Activated T-cell treated with anti-CD3 and anti-CD28 coated beads, Interleukin-2, amount 50 U/mL, for 24 hours (primary cell): ENCODE data around the gene UBL4B.
"Not testable (repeated sequence)": the region's sequence is repeated elsewhere in the genome, so short reads cannot be mapped to it uniquely, and the experiment has no call there.

Source experiments
- DNase-seq: peaks from one replicate; pipeline ENCODE4 v3.0.0-alpha.2; 2020
- H3K27ac Mint-ChIP-seq: 2 replicates; pipeline ENCODE4 v1.8.0; 2020; ENCODE audit warnings: mild to moderate bottlenecking, mixed read lengths
- H3K27me3 Mint-ChIP-seq: 2 replicates; pipeline ENCODE4 v1.8.0; 2020; ENCODE audit warnings: mixed read lengths
- H3K36me3 Mint-ChIP-seq: 2 replicates; pipeline ENCODE4 v1.8.0; 2020; ENCODE audit warnings: low read depth, mixed read lengths
- H3K4me1 Mint-ChIP-seq: 2 replicates; pipeline ENCODE4 v1.8.0; 2020; ENCODE audit warnings: low read depth, mixed read lengths
- H3K4me3 Mint-ChIP-seq: 2 replicates; pipeline ENCODE4 v1.8.0; 2020; ENCODE audit warnings: mild to moderate bottlenecking, moderate library complexity, mixed read lengths
- H3K9me3 Mint-ChIP-seq: 2 replicates; pipeline ENCODE4 v1.8.0; 2020; ENCODE audit warnings: mixed read lengths

UBL4B gene

DNA sequence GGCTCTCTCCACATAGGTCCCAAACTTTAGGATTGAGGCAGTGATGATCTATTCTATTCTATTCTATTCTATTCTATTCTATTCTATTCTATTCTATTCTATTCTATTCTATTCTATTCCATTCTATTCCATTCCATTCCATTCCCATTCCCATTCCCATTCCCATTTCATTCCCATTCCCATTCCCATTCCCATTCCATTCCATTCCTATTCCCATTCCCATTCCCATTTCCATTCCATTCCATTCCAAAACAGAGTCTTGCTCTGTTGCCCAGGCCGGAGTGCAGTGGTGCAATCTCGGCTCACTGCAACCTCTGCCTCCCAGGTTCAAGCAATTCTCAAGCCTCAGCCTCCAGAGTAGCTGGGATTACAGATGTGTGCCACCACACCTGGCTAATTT lies 32.2 kb upstream of the UBL4B start:
- not testable (repeated sequence) for DNase-seq, H3K9me3 Mint-ChIP-seq, H3K4me3 Mint-ChIP-seq, H3K27ac Mint-ChIP-seq, H3K36me3 Mint-ChIP-seq
- Mint-ChIP-seq H3K4me1 (peaks cover 16% of the 10 kb centered on the region), H3K27me3 (peaks cover 58% of the 10 kb centered on the region)

DNA sequence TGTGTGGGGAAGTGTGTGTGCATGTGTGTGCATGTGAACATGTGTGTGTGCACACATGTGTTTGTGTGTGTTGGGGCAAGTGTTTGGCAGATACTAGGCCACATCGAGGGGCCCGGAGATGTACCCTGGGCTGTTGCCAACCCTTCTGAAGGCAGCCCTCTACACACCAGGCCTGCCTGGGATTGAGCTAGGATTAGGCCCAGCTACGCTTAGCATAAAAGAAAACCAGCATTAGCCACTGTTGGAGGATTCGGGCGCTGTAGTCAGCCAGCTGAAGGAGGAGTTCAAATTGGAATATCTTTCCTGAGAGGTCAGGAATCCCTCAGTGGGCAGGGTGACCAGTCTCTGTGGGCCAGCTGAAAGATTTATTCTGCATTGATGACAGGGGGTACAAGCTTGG lies 31.2 kb upstream of the UBL4B start:
- Mint-ChIP-seq H3K27ac (no peak overlapping the region), H3K27me3 (peaks cover 62% of the 10 kb centered on the region), H3K36me3 (no peaks in the 10 kb centered on the region), H3K4me3 (no peak overlapping the region), H3K9me3 (no peaks in the 10 kb centered on the region), H3K4me1 (peaks cover 16% of the 10 kb centered on the region)
- no peak for DNase-seq

DNA sequence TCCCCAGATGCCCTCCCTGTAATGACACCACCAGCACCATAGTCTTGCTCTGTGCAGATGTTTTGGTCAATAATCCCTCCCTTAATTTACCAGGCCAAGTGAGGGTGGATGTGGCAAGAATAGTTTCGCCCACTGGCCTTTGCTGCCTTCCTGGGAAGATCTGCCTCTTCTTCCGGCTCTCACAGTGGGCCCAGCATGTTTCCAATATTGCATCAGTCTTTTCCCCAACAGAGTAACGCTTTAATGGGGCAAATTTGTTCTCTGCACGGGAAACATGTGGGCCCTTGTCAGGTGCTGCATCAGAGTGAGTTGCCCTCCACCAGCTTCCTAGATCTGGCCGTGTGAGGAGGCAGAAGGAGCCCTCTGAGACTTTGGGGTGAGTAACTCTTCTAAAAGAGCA lies 29.8 kb upstream of the UBL4B start:
- Mint-ChIP-seq H3K4me1 (peaks cover 16% of the 10 kb centered on the region), H3K27ac (no peak overlapping the region), H3K27me3 (peaks cover 70% of the 10 kb centered on the region), H3K36me3 (no peaks in the 10 kb centered on the region), H3K9me3 (no peaks in the 10 kb centered on the region), H3K4me3 (no peak overlapping the region)
- DNase-seq, result no peak

DNA sequence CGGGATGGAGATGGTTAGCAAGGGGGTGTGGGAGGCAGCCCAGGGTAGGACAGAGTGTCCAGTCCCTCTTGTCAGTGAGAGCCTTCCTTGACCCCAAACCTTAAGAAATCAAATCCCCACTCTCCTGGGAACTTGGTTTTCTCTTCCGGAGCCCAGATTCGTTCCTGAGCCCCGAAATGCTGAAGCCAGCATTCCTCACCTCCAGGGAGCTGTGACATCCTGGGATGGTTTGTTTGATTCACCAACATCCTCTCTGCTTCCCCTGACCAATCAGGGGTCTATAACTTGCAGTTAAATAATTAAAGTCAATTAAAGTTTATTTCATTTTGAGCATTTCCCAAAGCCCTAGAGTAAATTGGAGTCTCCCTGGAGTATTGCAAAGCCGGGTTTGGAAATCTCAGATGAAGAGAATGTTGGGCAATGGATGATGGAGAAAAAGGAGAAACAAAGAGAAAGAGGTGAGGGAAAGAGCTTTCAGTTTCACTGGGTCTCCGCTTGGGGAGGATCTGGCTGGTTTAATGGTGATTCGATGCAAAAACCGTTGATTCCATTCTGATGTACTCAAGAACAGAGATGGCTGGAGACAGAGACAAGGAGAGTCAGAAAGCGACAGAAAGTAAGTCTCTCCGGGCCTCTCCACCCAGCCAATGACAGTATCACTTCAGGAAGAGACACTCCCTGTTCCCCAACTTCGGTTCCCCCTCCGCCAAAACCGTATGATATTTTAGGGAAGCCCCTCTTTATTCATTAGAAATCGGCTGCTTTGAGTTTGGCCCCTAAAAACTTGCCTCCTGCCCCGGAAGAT lies 29.0 kb upstream of the UBL4B start:
- Mint-ChIP-seq H3K9me3 (no peaks in the 10 kb centered on the region), H3K27ac (peak overlapping the region; percentile 42), H3K4me1 (peaks cover 18% of the 10 kb centered on the region), H3K4me3 (peak overlapping the region; percentile 75), H3K27me3 (peaks cover 75% of the 10 kb centered on the region), H3K36me3 (no peaks in the 10 kb centered on the region)
- no peak for DNase-seq

DNA sequence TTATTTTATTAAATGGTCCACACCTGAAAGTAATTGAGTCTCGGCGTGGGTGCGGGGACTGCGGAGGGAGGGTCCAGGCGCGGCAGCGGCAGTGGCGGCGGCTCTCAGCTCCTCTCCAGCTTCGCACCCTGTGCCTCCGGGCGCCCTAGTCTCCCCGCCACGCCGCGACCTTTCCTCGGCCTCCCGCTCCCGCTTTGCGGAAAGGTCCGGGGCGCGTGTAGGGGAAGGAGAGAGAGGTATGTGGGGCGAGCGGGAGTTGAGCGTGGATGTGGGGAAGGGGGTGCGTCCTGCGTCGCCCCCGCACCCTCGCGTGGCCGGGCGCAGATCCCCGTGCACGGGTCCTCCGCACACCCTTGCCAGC lies 28.4 kb upstream of the UBL4B start:
- Mint-ChIP-seq H3K36me3 (no peaks in the 10 kb centered on the region), H3K4me1 (peaks cover 18% of the 10 kb centered on the region), H3K4me3 (peak overlapping the region; percentile 75), H3K9me3 (no peaks in the 10 kb centered on the region), H3K27ac (peak overlapping the region; percentile 33), H3K27me3 (peaks cover 79% of the 10 kb centered on the region)
- DNase-seq, result peak; percentile 43

DNA sequence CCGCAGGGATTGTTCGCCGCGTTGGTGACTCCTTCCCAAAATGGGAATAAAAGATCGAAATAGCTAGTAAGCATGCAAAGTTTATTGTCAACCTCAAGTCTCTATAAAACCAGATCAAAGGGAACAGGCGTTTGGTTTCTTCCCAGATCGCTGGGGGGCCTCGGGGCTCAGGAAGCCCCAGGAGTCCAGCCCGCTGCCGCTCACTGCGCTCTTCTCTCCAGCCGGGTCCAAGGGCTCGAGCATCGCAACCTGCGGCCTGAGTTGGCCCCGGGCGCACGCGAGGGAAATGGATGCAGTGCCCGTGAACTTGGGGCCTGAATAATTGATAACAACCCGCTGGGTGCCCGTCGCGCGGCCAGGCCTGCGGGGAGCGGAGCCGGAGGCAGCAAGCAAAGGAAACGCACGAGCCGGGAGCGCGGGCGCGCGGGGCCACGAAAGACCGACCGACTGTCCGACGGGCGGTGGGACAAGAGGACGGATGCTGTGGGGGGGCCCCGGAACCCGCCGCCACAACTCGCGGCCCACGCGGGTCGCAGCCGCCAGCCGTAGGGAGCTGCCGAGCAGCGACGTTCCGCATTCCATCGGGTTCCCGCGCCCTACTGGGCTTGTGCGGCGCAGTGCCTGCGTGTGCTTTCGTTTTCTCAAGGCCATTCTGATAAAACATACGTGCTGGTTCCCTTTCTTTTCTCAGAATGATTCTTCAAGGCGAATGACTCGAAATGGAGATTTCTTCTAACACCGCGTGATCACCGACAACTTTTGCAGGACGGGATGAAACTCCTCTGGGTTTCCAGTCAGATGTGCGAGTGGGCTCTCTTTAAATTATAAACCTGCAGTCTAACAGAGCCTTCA lies 27.8 kb upstream of the UBL4B start:
- Mint-ChIP-seq H3K4me3 (peak overlapping the region; percentile 75), H3K4me1 (peaks cover 18% of the 10 kb centered on the region), H3K27ac (peak overlapping the region; percentile 33), H3K36me3 (no peaks in the 10 kb centered on the region), H3K9me3 (no peaks in the 10 kb centered on the region), H3K27me3 (peaks cover 79% of the 10 kb centered on the region)
- peak; percentile 60 for DNase-seq

DNA sequence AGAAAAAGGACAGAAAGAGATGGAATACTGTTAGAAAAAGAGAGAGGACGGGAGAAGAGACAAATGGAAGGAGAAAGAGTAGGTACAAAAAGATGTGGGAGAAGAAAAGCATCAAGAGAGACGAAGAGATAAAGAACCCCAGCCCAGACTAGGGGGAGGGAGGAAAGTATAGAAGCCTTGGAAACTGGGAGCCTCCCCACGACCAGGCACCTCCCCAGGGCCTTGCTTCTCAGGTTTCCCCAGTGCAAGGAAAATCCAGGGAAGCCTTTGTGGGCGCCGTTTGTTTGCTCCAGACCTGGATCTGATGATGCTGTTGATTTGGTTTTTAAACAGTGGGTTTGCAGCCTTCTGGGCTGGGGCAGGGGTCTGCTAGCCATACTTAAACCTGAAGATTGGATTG lies 26.6 kb upstream of the UBL4B start:
- Mint-ChIP-seq H3K27me3 (peaks cover 81% of the 10 kb centered on the region), H3K9me3 (no peaks in the 10 kb centered on the region), H3K36me3 (no peaks in the 10 kb centered on the region), H3K4me3 (no peak overlapping the region), H3K4me1 (peaks cover 18% of the 10 kb centered on the region), H3K27ac (no peak overlapping the region)
- no peak for DNase-seq

DNA sequence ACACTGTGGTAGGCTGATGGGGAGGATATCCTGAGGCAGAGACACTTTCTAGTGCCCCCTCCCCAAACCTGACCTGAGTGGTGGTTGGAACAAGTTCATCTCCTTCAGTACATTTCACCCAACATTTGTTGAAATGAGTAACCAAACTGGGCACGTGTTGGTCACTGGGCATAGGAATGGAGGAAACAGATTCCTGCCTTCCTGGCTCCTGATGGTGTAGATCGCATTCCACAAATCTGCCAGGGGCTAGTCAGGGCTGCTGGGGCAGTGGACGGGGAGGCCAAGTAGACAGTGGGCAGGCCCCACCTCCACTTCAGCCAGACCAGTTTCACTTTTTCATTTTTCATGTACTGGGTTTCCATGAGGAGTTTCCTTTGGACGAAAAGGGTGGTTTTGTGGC lies 25.3 kb upstream of the UBL4B start:
- Mint-ChIP-seq H3K27me3 (peaks cover 72% of the 10 kb centered on the region), H3K9me3 (no peaks in the 10 kb centered on the region), H3K36me3 (no peaks in the 10 kb centered on the region), H3K4me3 (no peak overlapping the region), H3K27ac (no peak overlapping the region), H3K4me1 (peaks cover 18% of the 10 kb centered on the region)
- no peak for DNase-seq

DNA sequence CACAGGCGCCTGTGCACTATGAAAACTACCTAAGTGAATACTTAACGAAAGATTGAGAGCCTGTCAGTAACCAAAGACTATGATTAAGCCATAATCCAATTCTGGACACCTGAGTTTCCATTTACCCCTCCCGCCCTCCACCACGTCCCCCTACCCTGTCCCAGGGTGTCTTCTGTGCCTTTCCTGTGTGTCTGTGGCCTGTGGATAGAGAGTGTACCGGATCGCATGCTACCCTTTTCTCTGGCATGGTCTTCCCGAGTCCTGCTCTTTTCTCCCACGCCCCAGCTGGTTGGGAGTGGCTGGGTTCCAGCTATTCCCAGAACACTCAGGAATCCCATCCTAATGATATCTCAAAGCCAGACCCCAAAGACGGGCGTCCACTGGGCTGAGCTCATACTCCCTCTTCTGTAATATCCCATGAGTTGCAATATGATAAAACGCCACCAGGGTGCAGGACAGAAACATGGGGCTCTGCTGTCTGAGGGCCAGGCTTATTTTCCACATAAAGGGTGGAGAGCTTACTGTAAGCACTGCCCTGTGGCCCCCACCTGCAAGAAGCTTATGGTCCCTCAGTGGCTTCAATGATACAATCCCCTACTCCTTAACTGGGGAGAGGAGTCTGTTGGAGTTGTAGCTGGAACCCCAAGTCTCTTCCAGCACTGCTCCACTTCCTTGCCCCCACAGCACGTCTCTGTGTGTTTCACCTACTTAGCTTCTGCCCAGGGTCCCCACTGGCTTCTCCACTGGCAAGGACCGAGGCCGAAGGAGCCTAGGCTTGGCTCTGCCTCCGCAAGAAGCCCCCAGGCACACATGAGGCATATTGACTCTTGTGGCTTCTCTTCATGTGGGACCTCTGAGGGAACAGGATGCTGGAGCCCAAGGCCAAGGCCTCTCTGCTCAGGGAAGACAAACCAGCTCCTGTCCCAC lies 24.2 kb upstream of the UBL4B start:
- peaks cover 62% of the 10 kb centered on the region for H3K27me3 Mint-ChIP-seq
- H3K4me1 Mint-ChIP-seq, result peaks cover 18% of the 10 kb centered on the region
- peak; percentile 43 for DNase-seq
- H3K4me3 Mint-ChIP-seq, result no peak overlapping the region
- no peaks in the 10 kb centered on the region for H3K9me3 Mint-ChIP-seq
- no peaks in the 10 kb centered on the region for H3K36me3 Mint-ChIP-seq
- no peak overlapping the region for H3K27ac Mint-ChIP-seq

DNA sequence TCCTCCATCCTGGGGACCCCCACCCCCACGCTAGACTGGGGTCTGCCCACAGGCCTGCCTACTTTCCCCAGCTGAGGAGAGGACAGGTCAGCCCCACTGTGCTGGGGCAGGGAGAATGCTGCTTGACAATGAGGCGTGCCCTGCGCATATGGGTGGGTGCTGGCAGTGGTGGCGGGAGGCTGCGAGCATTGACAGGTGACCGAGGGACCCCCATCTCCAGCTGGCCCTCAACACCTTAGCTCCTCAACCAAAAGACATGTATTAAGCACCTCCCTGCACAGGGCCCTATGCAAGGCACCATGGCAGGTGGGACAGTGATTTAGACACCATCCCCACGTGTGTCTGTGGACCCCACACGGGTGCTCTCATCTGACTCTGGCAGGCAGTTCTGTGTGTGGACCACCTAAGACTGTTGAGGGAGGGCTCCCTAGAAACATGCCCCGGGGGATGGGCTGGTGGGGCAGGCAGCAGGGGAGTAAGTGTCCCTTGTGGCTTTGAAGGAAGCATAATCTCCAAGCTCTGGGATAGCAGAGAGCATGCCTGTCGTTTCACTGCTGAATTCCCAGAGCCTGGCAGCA lies 23.4 kb upstream of the UBL4B start:
- peaks cover 11% of the 10 kb centered on the region for H3K4me1 Mint-ChIP-seq
- H3K36me3 Mint-ChIP-seq, result no peaks in the 10 kb centered on the region
- peaks cover 56% of the 10 kb centered on the region for H3K27me3 Mint-ChIP-seq
- H3K9me3 Mint-ChIP-seq, result no peaks in the 10 kb centered on the region
- no peak overlapping the region for H3K27ac Mint-ChIP-seq
- H3K4me3 Mint-ChIP-seq, result no peak overlapping the region
- no peak for DNase-seq

DNA sequence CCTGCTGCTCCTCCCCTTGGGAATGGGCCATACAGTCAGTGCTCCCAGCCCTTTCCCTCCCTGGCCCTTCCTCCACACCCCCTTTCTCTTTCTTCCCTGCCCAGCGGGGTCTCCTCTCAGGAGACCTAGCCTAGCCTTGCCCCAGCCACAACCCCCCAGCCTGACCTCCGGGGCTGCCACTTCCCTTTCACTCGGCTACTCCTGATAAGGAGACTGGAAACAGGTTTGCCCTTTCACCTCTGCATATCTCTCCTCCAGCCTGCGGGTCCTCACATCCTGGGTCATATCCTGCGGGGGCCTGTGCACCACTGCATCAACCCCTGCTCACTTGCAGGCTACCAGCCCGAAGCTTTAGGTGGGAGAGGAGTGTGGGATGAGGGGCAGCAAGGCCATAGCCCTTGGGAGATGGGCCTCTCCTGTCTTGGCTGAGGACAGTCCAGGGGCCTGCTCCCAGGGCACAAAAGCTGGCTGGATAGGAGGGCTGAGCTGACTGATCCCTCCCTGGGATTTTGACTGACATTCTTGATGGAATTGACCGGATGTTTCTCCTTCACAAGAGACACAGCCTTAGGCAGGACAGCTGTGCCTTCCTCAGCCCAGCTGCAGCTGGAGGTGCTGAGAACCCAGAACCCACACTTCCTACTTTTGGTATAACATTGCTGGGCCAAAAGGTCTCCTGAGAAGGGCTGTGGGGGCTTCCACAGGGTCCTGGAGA lies 22.5 kb upstream of the UBL4B start:
- no peak overlapping the region for H3K27ac Mint-ChIP-seq
- peaks cover 53% of the 10 kb centered on the region for H3K27me3 Mint-ChIP-seq
- H3K4me1 Mint-ChIP-seq, result peaks cover 4% of the 10 kb centered on the region
- DNase-seq, result no peak
- no peaks in the 10 kb centered on the region for H3K36me3 Mint-ChIP-seq
- H3K4me3 Mint-ChIP-seq, result no peak overlapping the region
- no peaks in the 10 kb centered on the region for H3K9me3 Mint-ChIP-seq

DNA sequence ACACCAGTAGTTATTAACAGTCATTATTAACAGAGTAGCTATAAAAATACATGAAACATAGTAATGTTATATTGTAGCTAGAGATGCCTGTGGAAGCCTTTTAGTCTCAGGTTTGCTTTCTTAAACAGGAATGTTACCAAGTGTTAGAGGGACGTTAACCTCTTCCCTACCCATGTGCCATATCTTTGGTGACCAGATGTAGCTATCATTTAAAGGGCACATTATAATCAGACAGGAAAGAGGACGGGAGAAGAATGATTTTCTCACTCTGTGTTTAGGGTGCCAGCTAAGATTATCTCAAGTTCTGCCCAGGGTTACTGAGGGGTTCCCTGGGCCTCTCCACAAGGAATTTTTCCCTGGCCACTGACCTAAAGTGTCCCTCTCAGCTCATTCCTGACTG lies 20.9 kb upstream of the UBL4B start:
- Mint-ChIP-seq H3K4me1 (peaks cover 2% of the 10 kb centered on the region), H3K27me3 (peaks cover 46% of the 10 kb centered on the region), H3K27ac (no peak overlapping the region), H3K9me3 (no peaks in the 10 kb centered on the region), H3K36me3 (no peaks in the 10 kb centered on the region), H3K4me3 (no peak overlapping the region)
- DNase-seq, result no peak

DNA sequence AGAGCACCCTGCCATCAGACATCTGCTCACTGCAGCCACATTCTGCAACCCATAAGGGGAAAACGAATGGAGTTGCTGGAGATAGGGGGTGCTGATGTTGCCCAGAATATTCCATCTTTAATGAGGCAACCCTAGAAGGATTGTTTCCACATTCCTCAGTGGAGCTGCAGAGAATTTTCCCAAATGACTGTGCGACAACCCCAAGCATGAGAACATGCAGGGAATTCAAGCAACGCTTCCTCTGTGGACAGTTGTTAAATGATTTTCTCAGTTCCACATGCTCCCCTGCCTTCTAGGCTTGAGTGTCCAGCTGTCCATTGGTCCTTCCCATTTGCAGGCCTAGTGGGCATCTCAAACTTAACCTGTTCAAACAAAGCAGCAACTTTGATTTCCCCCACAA lies 20.5 kb upstream of the UBL4B start:
- peaks cover 45% of the 10 kb centered on the region for H3K27me3 Mint-ChIP-seq
- H3K27ac Mint-ChIP-seq, result no peak overlapping the region
- no peaks in the 10 kb centered on the region for H3K36me3 Mint-ChIP-seq
- DNase-seq, result no peak
- peaks cover 2% of the 10 kb centered on the region for H3K4me1 Mint-ChIP-seq
- no peak overlapping the region for H3K4me3 Mint-ChIP-seq
- H3K9me3 Mint-ChIP-seq, result no peaks in the 10 kb centered on the region

DNA sequence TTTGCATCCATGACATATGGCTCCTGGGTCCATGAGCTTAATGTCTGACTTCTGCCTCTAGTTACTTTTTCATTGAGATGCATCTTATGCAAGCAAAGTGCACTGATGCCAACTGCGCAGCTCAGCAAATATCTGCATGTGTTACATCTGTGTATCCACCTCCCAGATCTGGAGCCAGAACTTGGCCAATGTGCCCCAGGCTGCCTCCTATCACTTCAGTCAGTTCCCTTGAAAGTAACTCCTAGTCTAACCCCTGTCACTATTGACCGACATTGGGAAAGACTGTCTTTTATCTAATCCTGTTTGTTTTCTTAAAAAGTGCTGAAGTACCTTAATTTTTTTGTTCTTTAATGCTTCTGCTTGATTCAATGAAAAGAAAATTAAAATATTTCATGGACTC lies 19.3 kb upstream of the UBL4B start:
- H3K4me3 Mint-ChIP-seq, result no peak overlapping the region
- no peaks in the 10 kb centered on the region for H3K36me3 Mint-ChIP-seq
- peaks cover under 1% of the 10 kb centered on the region for H3K4me1 Mint-ChIP-seq
- H3K27ac Mint-ChIP-seq, result no peak overlapping the region
- peaks cover 39% of the 10 kb centered on the region for H3K27me3 Mint-ChIP-seq
- no peaks in the 10 kb centered on the region for H3K9me3 Mint-ChIP-seq
- no peak for DNase-seq
